Activated B cell treated with CpG ODN at 0.5 μM for 24 hours (primary cell): Measurements from ENCODE around the gene CLCF1. TPM values are rescaled to one million over a fixed set of nuclear protein-coding genes. Genes with fewer than 3 reads are reported as not detected.

Experiments used
- ATAC-seq: fragments of 200-7000 bp; cut with Tn5 transposase; one replicate; pipeline ENCODE4 v1.10.0; 2021; ENCODE audit warnings: low read depth, mild to moderate bottlenecking, moderate library complexity
- CTCF ChIA-PET: fragments of 350-600 bp; sonication (Branson Sonifier 250); formaldehyde crosslinking; loops from one replicate; lab custom pipeline; 2021; ENCODE audit warnings: antibody characterized with exemption; lab: Charles Lee
- POLR2A ChIA-PET: fragments of 350-600 bp; sonication (Branson Sonifier 250); formaldehyde crosslinking; loops from one replicate; lab custom pipeline; 2021; ENCODE audit warnings: antibody characterized with exemption; lab: Charles Lee
- DNase-seq: peaks from one replicate; pipeline ENCODE4 v3.0.0; 2022
- H3K27ac Mint-ChIP-seq: one replicate; pipeline ENCODE4 v1.8.0; 2020; ENCODE audit warnings: mixed read lengths
- H3K27me3 Mint-ChIP-seq: one replicate; pipeline ENCODE4 v1.8.0; 2021; ENCODE audit warnings: mixed read lengths
- H3K36me3 Mint-ChIP-seq: one replicate; pipeline ENCODE4 v1.8.0; 2021; ENCODE audit warnings: low read depth, mixed read lengths
- H3K4me1 Mint-ChIP-seq: one replicate; pipeline ENCODE4 v1.8.0; 2021; ENCODE audit warnings: mixed read lengths
- H3K4me3 Mint-ChIP-seq: one replicate; pipeline ENCODE4 v1.8.0; 2020; ENCODE audit warnings: mild to moderate bottlenecking, mixed read lengths
- H3K9me3 Mint-ChIP-seq: one replicate; pipeline ENCODE4 v1.8.0; 2020; ENCODE audit warnings: mixed read lengths
- CTCF ChIP-seq: fragments of 200-600 bp; IDR thresholded peaks from one replicate; pipeline ENCODE4 v1.8.0; 2022; ENCODE audit warnings: antibody characterized with exemption, mild to moderate bottlenecking
- intact Hi-C: fragments of 100-400 bp; cut with micrococcal nuclease; formaldehyde crosslinking; loops from one replicate; pipeline ENCODE4 v1.15.1; 2024
- total RNA-seq: library from RNA; stranded (reverse); gene quantifications from 2 replicates; pipeline ENCODE4 v1.2.3, GENCODE V29; 2022

CLCF1 gene
- total RNA-seq, 1 donor from 2014 or later: 30.7 TPM

GRCh38 chr11:67355023-67355793 is 18.2 kb downstream of the CLCF1 start:
- ChIA-PET POLR2A (interaction anchor here (0.6 to 26.3 kb wide), 12 partner anchors 11 to 1006 kb away, joined by 3 to 1307 read pairs (median 46); partner anchors contain the start of genes ANKRD13D, CLCF1, CORO1B and GRK2), CTCF (interaction anchor here (0.7 to 10.1 kb wide), 3 partner anchors 9 to 37 kb away, joined by 3 to 735 read pairs (median 56); partner anchors contain the start of gene CLCF1)
- no peak for DNase-seq
- peak overlapping the region; percentile 95 for H3K4me3 Mint-ChIP-seq
- peaks cover 16% of the 10 kb centered on the region for H3K36me3 Mint-ChIP-seq
- intact Hi-C loops: loop anchor here (10.0 kb wide), 1 partner anchor 360 kb away; no protein-coding TSS in a partner anchor
- no peaks in the 10 kb centered on the region for H3K9me3 Mint-ChIP-seq
- H3K27ac Mint-ChIP-seq: peak overlapping the region; percentile 99
- no peaks in the 10 kb centered on the region for H3K27me3 Mint-ChIP-seq
- peaks cover 77% of the 10 kb centered on the region for H3K4me1 Mint-ChIP-seq
- no peak for ATAC-seq
- no peak for TF ChIP-seq CTCF

- no peaks in the 10 kb centered on the region for H3K27me3 Mint-ChIP-seq
- peak; percentile 1 for ATAC-seq
- intact Hi-C loops: loop anchor here (5.0 to 10.0 kb wide), 5 partner anchors 67 to 360 kb away; partner anchors contain the start of gene ANKRD13D
These were observed 19.0 kb downstream of the CLCF1 start for GRCh38 chr11:67354075-67355022.

GRCh38 chr11:67353317-67354074 is 19.9 kb downstream of the CLCF1 start, which contains the start of gene POLD4:
TSS of gene POLD4 (minus strand) at chr11:67353546. CDS start at chr11:67353399, 147 bp downstream.
- peak within 1 kb of the TSS; percentile 99 for H3K27ac Mint-ChIP-seq
- no peaks in the 10 kb centered on the region for H3K27me3 Mint-ChIP-seq
- peak within 1 kb of the TSS; percentile 95 for H3K4me3 Mint-ChIP-seq
- H3K9me3 Mint-ChIP-seq: no peaks in the 10 kb centered on the region
- no peak for TF ChIP-seq CTCF
- ChIA-PET CTCF (interaction anchor here (0.6 to 10.1 kb wide), 12 partner anchors 8 to 234 kb away, joined by 3 to 735 read pairs (median 4); partner anchors contain the start of genes ANKRD13D, CLCF1, KDM2A and PPP1CA), POLR2A (interaction anchor here (0.5 to 26.3 kb wide), 53 partner anchors 9 to 1860 kb away, joined by 3 to 1307 read pairs (median 7); partner anchors contain the start of genes AIP, ANKRD13D, CLCF1 and CORO1B)
- DNase-seq (peak; percentile 98), ATAC-seq (peak; percentile 78)
- intact Hi-C loops: loop anchor here (1.0 to 10.0 kb wide), 15 partner anchors 20 to 361 kb away; partner anchors contain the start of genes AIP, ANKRD13D, CDK2AP2 and CLCF1
- peaks cover 89% of the 10 kb centered on the region for H3K4me1 Mint-ChIP-seq
- H3K36me3 Mint-ChIP-seq: peaks cover 16% of the 10 kb centered on the region

More at GRCh38 chr11:67354075-67355022, 19.0 kb downstream of the CLCF1 start:
- Mint-ChIP-seq H3K9me3 (no peaks in the 10 kb centered on the region), H3K4me1 (peaks cover 86% of the 10 kb centered on the region), H3K4me3 (peak overlapping the region; percentile 95), H3K27ac (peak overlapping the region; percentile 99), H3K36me3 (peaks cover 16% of the 10 kb centered on the region)
- DNase-seq: peak; percentile 25
- ChIA-PET CTCF (interaction anchor here (0.6 to 10.1 kb wide), 9 partner anchors 8 to 92 kb away, joined by 3 to 735 read pairs (median 7); partner anchors contain the start of genes CLCF1 and PPP1CA), POLR2A (interaction anchor here (0.5 to 26.3 kb wide), 41 partner anchors 8 to 1005 kb away, joined by 3 to 1307 read pairs (median 8); partner anchors contain the start of genes AIP, ANKRD13D, CLCF1 and CORO1B)
- no peak for TF ChIP-seq CTCF
